Measurements from ENCODE around the gene RMI2. TPM values are rescaled to one million over a fixed set of nuclear protein-coding genes. Genes with fewer than 3 reads are reported as not detected.

The RMI2 gene
- total and polyA plus RNA-seq, 2 of the 8 experiments (the other 6 are each of a cell fraction or from before 2014, with no cell fraction given), result 58.2 to 96.0 TPM

DNA sequence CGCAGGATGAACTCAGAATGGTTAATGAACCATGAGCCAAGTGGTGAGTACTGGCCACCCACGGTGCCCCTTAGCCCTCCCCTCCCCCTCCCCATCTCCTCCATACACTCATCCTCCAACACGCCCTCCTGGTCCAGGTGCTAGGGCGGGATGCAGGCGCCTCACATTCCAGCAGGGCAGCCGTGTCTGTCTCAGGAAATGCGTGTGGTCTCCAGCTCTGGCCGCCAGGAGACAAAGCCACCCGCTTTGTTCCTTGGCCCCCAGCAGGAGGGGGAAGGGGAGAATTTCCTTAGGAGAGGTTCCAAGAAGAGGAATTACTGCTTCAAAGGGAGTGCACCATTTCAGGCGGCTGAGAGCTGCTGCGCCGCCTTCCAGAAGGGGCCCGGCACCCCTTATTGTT, 29.7 kb upstream of the RMI2 start:
- no peak overlapping the region for H3K23ac ChIP-seq (ENCODE audit: insufficient read length)
- H4K5ac ChIP-seq (ENCODE audit: insufficient read length, low read depth, low read length), result no peak overlapping the region
- peak overlapping the region in 2 of 4 experiments; percentile 56 to 58; a peak in 3 of 7 replicates for H3K9ac ChIP-seq (replicated peaks in 1 of 4; ENCODE audit: extremely low read depth in 1 of 4, low read depth in 3 of 4, low read length in 3 of 4)
- no peak overlapping the region for H3K14ac ChIP-seq (ENCODE audit: insufficient read length)
- H2BK120ac ChIP-seq (replicated peaks; ENCODE audit: low read depth, low read length), result peak overlapping the region; percentile 58
- no peak overlapping the region for H3K56ac ChIP-seq (replicated peaks; ENCODE audit: insufficient read length, low read depth, low read length)
- FAIRE-seq (peak; percentile 55), DNase-seq (ENCODE audit: low read depth in 1 of 2, low spot score in 2 of 2) (peak; percentile 85 to 99)
- peak overlapping the region; percentile 76 for H3K27ac ChIP-seq (ENCODE audit: low read depth, low read length)
- CTCF ChIA-PET (ENCODE audit: partially characterized antibody), result interaction anchor here (0.5 to 3.2 kb wide), 11 partner anchors 11 to 401 kb away, joined by 3 to 12 read pairs (median 3); no protein-coding TSS in a partner anchor
- H2BK5ac ChIP-seq (ENCODE audit: low read depth, low read length), result peak overlapping the region; percentile 100
- peak overlapping the region; percentile 100; the same call in 1 of the 2 replicates for H3K18ac ChIP-seq (ENCODE audit: extremely low read depth, low read length)
- 1% methylated on average over 13 of the region's 13 CpGs; no CpG with 5 or more reads in 1 of the 2 experiments for WGBS, 2 experiments (ENCODE audit: extremely low coverage in 1 of 2, insufficient coverage in 1 of 2, insufficient read length in 1 of 2, insufficient replicate concordance in 2 of 2, low coverage in 1 of 2, low lambda C conversion rate in 2 of 2, missing lambda C conversion rate in 1 of 2)
- H3K36me3 ChIP-seq (ENCODE audit: control insufficient read depth in 2 of 4, insufficient read depth in 4 of 4, low read length in 3 of 4), result no peaks in the 10 kb centered on the region
- H2AFZ ChIP-seq (ENCODE audit: low read length), result no peak overlapping the region
- no peaks in the 10 kb centered on the region for H3K27me3 ChIP-seq (replicated peaks in 1 of 4; ENCODE audit: control insufficient read depth in 3 of 4, extremely low read depth in 1 of 4, insufficient read depth in 3 of 4, low read length in 3 of 4)
- H3K79me2 ChIP-seq (ENCODE audit: control insufficient read depth in 1 of 2, insufficient read depth in 2 of 2, low read length in 2 of 2), result no peaks in the 10 kb centered on the region
- H3K79me1 ChIP-seq (ENCODE audit: low read depth, low read length), result no peaks in the 10 kb centered on the region
- H3K4ac ChIP-seq (replicated peaks; ENCODE audit: insufficient read length, low read depth, low read length), result no peak overlapping the region
- no peaks in the 10 kb centered on the region for H4K20me1 ChIP-seq (replicated peaks in 1 of 2; ENCODE audit: control insufficient read depth in 1 of 2, insufficient read depth in 2 of 2, low read length in 2 of 2)
- POLR2A ChIA-PET (ENCODE audit: partially characterized antibody), result interaction anchor here (0.7 to 5.1 kb wide), 19 partner anchors 9 to 366 kb away, joined by 3 to 29 read pairs (median 4); partner anchors contain the start of gene SOCS1
- peak overlapping the region; percentile 100 for H2AK5ac ChIP-seq (ENCODE audit: low read depth, low read length)
- H4K91ac ChIP-seq (replicated peaks; ENCODE audit: insufficient read length, low read length), result peak overlapping the region; percentile 100
- H4K8ac ChIP-seq (ENCODE audit: extremely low read depth, insufficient read depth, low read length), result peak overlapping the region; percentile 47
- H3K4me2 ChIP-seq (ENCODE audit: insufficient read depth in 1 of 2, low read depth in 2 of 2, low read length in 2 of 2), result peak overlapping the region; percentile 68 to 82
- H2BK12ac ChIP-seq (ENCODE audit: low read depth, low read length), result 0 out of 2 replicates have a peak overlapping the region, but pooled peaks have one; percentile 100
- peaks cover 23 to 36% (median 25%) of the 10 kb centered on the region in 4 experiments for H3K4me1 ChIP-seq (replicated peaks in 1 of 4; ENCODE audit: control insufficient read depth in 3 of 4, insufficient read depth in 4 of 4, low read length in 3 of 4)
- peaks cover 3% of the 10 kb centered on the region; the same call in 1 of the 2 replicates for H3K23me2 ChIP-seq (ENCODE audit: low read depth, low read length)
- peak overlapping the region in 2 of 4 experiments; percentile 29 to 48; a peak in 3 of 8 replicates for H3K4me3 ChIP-seq (ENCODE audit: extremely low read depth in 1 of 4, insufficient read depth in 2 of 4, low read depth in 3 of 4, low read length in 4 of 4)
- no peak overlapping the region for H2BK15ac ChIP-seq (ENCODE audit: low read length)
- H2BK20ac ChIP-seq (ENCODE audit: low read length), result peak overlapping the region; percentile 100; the same call in 1 of the 2 replicates
- H3K9me3 ChIP-seq (ENCODE audit: insufficient read depth in 2 of 2, low read depth in 1 of 2, low read length in 1 of 2), result no peaks in the 10 kb centered on the region
- TF ChIP-seq NRF1 (IDR thresholded peaks at IDR 0.05; ENCODE audit: low read depth, low read length) (no peak), CBX8 (IDR thresholded peaks at IDR 0.05; ENCODE audit: borderline replicate concordance, low read depth, low read length) (no peak), GTF2F1 (IDR thresholded peaks at IDR 0.05; ENCODE audit: borderline replicate concordance, low read depth, low read length) (no peak), E2F6 (IDR thresholded peaks at IDR 0.05) (peak; percentile 48), JUND (IDR thresholded peaks at IDR 0.05; ENCODE audit: low read length) (peak; percentile 43; the same call in 1 of the 2 replicates), FOSL1 (IDR thresholded peaks at IDR 0.05; ENCODE audit: insufficient read depth, low read depth, low read length) (no peak), TAF7 (optimal IDR thresholded peaks at IDR 0.05; ENCODE audit: borderline replicate concordance, low read depth, low read length) (no peak), RNF2 (IDR thresholded peaks at IDR 0.05; ENCODE audit: borderline replicate concordance, low read depth, low read length, missing control alignments, poor library complexity, severe bottlenecking) (no peak), PHF8 (conservative IDR thresholded peaks at IDR 0.05; ENCODE audit: low read depth, low read length) (no peak), ASH2L (IDR thresholded peaks at IDR 0.05; ENCODE audit: low read length) (peak; percentile 27), TEAD4 (IDR thresholded peaks at IDR 0.05; ENCODE audit: low read depth, low read length) (peak; percentile 99), SP4 (IDR thresholded peaks at IDR 0.05; ENCODE audit: low read length) (no peak), BACH1 (IDR thresholded peaks at IDR 0.05; ENCODE audit: low read length) (no peak)
